ENCODE measurements around the gene NSUN2.

DNA sequence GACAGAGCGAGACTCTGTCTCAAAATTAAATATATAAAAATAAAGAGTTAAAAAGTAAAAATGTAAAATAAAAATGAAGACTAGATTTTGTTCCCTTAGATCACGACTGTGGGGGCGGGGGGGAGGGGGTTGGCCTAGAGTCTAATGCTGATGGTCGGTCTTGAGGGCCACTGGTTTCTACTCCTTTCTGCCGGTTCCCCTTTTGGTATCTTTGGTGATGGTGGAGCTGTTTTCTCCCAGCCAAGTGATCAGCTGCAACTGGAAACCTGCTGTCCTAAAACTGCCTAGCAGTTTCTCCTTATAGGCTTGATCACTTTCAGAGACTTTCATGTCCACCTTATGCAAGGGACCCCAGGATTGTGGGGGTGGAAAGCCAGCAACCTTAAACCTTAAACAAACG lies 1.5 kb upstream of the NSUN2 start:
- no peak for TF ChIP-seq POLR2A (IDR thresholded peaks at IDR 0.05)
- TF ChIP-seq, protein P1, sequence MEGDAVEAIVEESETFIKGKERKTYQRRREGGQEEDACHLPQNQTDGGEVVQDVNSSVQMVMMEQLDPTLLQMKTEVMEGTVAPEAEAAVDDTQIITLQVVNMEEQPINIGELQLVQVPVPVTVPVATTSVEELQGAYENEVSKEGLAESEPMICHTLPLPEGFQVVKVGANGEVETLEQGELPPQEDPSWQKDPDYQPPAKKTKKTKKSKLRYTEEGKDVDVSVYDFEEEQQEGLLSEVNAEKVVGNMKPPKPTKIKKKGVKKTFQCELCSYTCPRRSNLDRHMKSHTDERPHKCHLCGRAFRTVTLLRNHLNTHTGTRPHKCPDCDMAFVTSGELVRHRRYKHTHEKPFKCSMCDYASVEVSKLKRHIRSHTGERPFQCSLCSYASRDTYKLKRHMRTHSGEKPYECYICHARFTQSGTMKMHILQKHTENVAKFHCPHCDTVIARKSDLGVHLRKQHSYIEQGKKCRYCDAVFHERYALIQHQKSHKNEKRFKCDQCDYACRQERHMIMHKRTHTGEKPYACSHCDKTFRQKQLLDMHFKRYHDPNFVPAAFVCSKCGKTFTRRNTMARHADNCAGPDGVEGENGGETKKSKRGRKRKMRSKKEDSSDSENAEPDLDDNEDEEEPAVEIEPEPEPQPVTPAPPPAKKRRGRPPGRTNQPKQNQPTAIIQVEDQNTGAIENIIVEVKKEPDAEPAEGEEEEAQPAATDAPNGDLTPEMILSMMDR (IDR thresholded peaks at IDR 0.05): no peak
